DND-41 (cell line): ENCODE results near the gene NTN4.

Experiments used
- EZH2 ChIP-seq: IDR thresholded peaks from 3 replicates; pipeline ENCODE4 v1.6.1; 2012; ENCODE audit warnings: borderline replicate concordance, low read depth, mild to moderate bottlenecking, moderate library complexity, low read length, inconsistent platforms; ENCODE audit not compliant: severe bottlenecking
- TF ChIP-seq, protein P1 (sequence below): IDR thresholded peaks from 2 replicates; pipeline ENCODE4 v1.5.1; 2012; ENCODE audit warnings: borderline replicate concordance, low read length, moderate library complexity, mild to moderate bottlenecking; ENCODE audit not compliant: poor library complexity, severe bottlenecking; ENCODE audit errors: extremely low read depth

DNA sequence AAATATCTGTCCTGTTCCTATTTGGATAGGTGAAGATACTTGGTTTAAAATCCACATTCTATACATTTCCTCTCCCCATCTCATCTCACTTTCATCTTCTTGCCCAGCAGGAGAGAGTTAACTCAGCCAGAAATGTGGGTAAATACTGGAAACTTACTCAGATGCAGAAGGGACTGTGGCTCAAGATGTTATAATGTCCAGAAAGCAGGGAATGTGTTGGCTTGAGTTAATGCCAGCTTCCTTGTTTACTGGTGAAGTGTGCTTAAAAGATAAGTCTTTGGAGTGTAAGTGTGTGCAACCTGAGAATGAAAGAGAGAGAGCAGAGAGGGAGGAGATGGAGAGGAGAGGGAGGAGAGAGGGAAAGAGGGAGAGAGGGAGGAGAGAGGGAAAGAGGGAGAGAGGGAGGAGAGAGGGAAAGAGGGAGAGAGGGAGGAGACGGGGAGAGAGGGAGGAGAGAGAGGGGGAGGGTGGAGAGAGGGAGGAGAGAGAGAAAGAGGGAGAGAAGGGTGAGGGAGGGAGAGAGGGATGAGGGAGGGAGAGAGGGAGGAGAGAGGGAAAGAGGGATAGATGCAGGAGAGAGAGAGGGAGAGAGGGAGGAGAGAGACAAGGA, 46.2 kb upstream of the NTN4 start:
- TF ChIP-seq, protein P1, sequence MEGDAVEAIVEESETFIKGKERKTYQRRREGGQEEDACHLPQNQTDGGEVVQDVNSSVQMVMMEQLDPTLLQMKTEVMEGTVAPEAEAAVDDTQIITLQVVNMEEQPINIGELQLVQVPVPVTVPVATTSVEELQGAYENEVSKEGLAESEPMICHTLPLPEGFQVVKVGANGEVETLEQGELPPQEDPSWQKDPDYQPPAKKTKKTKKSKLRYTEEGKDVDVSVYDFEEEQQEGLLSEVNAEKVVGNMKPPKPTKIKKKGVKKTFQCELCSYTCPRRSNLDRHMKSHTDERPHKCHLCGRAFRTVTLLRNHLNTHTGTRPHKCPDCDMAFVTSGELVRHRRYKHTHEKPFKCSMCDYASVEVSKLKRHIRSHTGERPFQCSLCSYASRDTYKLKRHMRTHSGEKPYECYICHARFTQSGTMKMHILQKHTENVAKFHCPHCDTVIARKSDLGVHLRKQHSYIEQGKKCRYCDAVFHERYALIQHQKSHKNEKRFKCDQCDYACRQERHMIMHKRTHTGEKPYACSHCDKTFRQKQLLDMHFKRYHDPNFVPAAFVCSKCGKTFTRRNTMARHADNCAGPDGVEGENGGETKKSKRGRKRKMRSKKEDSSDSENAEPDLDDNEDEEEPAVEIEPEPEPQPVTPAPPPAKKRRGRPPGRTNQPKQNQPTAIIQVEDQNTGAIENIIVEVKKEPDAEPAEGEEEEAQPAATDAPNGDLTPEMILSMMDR, result no peak
- TF ChIP-seq EZH2, result no peak
